Middle frontal gyrus (tissue), 1 donor: ENCODE measurements around the gene EIF4E.
"Not testable (repeated sequence)": the region's sequence is repeated elsewhere in the genome, so short reads cannot be mapped to it uniquely, and the experiment has no call there.

Experiments
- DNase-seq: peaks from one replicate; pipeline ENCODE4 v3.0.0-alpha.2; 2015; ENCODE audit warnings: low spot score; ENCODE audit errors: extremely low spot score

Gene EIF4E, protein sequence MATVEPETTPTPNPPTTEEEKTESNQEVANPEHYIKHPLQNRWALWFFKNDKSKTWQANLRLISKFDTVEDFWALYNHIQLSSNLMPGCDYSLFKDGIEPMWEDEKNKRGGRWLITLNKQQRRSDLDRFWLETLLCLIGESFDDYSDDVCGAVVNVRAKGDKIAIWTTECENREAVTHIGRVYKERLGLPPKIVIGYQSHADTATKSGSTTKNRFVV

GRCh38 chr4:98928505-98929340 is at the start of gene EIF4E:
TSS of gene EIF4E (minus strand) at chr4:98929133. CDS start at chr4:98929112, 21 bp downstream.
- peak; percentile 94 for DNase-seq

DNA sequence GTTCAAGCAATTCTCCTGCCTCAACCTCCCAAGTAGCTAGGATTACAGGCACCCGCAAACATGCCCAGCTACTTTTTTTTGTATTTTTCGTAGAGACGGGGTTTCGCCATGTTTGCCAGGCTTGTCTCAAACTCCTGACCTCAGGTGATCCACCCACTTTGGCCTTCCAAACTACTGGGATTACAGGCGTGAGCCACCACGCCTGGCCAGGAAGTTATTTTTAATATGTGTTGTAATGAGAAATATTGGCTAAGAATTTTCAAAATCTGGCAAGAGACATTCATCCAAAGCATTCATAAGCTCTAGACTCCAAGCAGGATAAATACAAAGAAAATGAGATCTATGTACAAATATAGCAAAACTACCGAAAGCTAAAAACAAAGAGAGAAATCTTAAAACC is 48.6 kb upstream of the EIF4E start:
- DNase-seq = no peak

- no peak for DNase-seq
Measured at GRCh38 chr4:98976716-98977115, 47.8 kb upstream of the EIF4E start.

DNA sequence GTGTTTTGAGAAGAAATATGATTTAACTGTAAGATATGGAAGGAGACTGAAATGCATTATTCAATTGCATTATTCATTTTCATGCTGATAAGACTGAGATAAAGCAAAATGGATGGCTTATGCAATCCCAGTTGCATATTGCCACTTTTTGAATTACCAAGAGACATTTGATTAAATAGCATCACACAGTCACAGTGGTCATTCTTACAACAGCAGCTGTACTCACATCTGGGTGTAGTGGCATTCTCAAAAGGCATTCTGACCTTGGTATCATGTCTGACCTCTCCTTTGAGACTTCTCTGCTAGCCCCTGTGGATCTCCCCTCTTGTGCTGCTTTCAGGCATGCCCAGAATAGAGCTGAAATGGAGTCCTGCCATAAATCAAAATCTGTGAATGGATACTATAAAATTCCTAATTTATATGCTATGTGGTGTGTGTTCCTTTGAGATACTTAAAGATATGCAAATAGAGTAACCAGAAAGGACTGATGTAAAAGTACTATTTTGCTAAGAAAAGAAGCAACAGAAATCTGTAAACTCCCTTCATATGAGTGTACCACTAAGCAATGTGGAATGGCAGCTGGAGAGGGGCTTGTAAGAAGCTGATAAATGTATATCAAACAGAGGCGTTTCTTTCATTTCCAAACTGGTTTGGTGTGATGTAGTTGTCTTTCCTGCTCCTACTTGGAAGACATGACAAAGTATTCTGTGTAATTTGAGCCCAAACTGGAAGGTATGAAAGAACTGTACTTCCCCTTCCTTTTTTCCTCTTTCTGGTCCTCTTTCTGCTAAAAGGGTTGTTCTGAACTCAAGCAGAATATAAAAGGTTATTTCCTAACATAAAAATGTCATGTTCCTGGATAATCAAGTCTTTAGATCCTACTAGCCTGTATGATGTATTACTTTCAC is 41.2 kb upstream of the EIF4E start:
- no peak for DNase-seq

DNA sequence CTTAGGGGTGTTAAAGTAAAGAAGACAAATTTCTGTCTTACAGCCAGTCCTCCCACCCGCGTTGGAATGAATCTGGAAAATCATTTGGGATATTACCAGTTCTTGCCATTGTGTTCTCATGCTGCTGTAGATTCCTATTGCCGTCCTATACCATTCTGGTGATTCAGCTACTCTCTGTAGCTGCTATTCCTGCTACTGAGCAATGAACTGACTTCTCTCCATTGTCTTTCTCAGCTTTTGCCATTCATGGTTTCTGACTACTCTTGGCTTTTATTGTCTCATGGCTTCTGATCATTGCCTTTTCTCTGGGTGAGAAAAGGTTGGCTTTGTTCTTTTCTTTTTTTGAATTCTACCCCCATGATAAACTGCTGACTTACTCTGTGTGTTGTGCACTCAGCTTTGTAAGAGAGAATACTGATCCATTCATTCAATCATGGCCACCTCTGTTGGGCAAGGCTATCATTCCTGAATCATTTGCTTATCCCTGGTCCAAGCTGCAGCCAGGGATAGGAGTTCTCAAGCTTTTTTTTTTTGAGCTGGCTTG is 38.9 kb upstream of the EIF4E start:
- DNase-seq = no peak

DNA sequence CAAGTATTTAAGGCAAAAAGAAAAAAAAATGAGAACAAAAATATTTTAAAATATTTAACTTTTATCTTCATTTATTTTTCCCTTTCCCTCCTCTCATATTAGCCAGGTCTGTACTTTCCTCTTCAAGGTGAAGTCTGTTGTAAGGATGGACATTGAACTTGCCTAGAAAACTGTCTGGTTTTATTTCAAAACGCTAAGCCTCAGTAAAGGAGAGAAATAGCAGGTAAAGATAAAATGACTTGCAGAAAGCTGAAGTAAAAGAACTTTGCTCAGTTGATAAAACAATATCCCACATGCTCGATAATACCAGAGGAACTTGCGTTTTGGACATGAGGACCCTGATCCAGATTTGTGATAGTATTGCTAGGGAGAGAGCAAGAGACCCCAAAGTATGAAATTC is 38.0 kb upstream of the EIF4E start:
- DNase-seq = no peak

- DNase-seq = no peak
Measured at GRCh38 chr4:98963538-98964433, 34.9 kb upstream of the EIF4E start.

GRCh38 chr4:98961770-98962169 is 32.8 kb upstream of the EIF4E start:
- DNase-seq = no peak

- DNase-seq = no peak
Measured at GRCh38 chr4:98959411-98959810, 30.5 kb upstream of the EIF4E start.

GRCh38 chr4:98958065-98958464 is 29.1 kb upstream of the EIF4E start:
- no peak for DNase-seq

- no peak for DNase-seq
Measured at GRCh38 chr4:98955229-98955628, 26.3 kb upstream of the EIF4E start.

DNA sequence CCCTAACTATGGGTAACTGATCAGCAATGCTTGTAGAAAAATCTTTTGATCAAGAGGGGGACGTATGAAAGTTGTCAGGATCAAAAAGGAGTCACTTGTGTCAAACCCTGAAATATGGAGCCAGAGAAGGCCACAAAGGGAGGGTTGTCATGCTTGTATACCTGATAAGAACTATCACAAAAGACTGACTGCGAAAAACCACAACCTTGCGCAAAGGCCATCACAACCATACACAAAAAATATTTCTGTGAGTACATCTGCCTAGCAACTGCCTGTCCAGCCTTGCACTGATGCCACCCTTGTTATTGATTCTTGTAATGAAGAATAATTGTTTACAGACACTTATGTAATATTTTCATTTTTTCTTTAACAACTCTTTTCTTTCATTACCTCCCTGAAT is 22.8 kb upstream of the EIF4E start:
- DNase-seq = no peak

DNA sequence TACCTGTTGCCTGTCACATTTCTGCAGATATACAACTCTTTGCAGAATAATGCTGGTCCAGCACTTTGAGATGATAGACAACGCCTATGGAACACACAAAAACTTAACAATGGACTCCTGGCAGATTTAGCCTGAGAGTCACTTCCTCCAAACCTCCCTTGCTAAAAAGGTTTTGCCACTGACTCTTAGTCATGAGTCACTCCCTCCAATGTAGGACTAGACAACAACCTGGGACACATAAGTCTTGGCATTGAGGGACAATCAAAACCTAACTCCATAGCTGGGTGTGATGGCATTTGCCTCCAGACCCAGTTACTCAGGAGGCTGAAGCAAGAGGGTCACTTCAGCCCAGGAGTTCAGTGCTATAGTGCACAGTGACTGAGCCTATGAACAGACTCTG is 22.0 kb upstream of the EIF4E start:
- no peak for DNase-seq

DNA sequence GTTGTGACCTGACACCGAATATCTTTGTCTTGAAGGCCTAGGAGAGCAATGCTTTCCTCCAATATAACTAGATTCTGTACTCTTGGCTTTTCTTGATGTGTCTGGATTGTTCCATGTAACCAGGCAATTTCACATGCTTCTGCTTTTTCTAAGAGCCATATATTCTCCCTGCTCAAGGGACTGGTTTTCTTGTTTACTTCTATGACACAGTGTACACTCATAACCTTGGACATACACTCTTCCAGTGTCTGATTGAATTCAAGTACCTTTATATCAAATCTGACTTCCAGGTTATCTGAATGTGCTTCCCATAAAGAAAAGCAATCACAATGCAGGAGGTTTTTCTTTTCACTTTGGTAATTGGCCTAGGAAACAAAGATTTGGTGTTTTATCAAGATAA is 17.4 kb upstream of the EIF4E start:
- no peak for DNase-seq

GRCh38 chr4:98945297-98945850 is 16.4 kb upstream of the EIF4E start:
- no peak for DNase-seq

DNA sequence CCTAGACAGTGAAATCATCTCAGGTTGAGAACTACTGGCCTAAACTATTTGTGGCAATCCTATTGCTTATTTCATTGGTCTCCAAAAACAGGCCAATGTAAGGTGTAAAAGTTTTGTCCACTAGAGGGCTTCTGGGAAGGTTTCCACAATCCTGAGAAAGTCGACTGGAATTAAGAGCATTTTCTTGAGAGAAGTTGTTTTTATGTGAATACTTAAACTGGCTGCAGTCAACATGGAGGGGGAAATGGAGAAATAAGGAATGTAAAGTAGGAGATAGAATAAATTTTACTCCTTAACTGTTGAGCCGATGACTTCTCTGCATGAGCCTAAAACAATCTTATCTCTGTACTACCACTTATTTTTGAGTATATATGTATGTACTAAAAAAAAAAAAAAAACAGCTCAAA is 11.0 kb upstream of the EIF4E start:
- DNase-seq = peak; percentile 58

GRCh38 chr4:98939438-98939837 is 10.5 kb upstream of the EIF4E start:
- no peak for DNase-seq

DNA sequence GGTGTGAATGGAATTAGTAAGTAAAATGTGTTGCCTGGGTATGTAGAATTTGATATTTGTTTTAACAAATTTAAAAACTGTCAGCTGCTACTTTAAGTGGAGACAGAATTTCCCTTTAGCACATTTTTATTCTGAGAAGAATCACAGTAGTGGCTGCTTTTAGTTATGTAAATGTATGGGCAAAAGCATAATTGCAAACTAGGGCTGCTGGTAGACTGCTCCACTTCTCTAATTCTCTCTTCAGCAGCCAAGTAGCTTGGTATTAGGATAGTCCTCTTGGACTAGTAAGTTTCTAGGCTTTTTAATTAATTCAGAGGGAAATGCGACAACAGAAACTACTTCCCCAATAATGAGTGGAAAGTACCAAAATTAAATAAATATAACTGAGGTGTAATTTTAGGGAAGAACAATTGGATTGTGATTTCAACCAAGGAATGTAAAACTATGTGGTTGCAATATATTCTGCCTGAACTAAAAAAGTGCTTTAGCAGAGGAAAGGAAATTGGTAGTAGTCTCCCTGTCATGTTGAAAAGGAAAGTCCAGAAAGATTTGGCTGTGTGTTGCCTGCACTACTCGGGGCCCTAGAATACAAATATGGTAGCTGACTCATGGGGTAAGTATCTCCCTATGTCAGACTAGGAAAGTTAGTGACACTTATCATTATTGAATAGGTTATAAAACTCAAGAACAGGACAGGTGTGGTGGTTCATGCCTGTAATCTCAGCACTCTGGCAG is 9.2 kb upstream of the EIF4E start:
- peak; percentile 12 for DNase-seq

DNA sequence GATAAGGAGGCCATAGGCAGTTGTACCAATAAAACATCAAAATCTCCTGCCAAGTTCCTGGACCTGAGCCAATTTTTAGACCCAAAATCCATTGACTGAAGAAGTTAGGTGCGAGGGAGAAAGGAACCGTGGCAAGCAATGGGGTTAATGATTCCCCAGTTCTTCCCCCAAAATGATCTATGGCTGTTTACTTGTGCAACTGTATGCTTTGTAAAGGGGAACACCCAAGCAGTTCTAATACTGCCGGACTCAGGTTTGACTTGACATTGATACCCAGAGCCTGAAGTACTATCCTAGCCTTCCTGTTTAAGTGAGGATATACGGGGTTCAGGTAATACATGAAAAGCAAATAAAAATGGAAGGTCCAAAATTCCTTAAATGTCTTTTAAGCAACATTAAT is 6.7 kb upstream of the EIF4E start:
- no peak for DNase-seq

DNA sequence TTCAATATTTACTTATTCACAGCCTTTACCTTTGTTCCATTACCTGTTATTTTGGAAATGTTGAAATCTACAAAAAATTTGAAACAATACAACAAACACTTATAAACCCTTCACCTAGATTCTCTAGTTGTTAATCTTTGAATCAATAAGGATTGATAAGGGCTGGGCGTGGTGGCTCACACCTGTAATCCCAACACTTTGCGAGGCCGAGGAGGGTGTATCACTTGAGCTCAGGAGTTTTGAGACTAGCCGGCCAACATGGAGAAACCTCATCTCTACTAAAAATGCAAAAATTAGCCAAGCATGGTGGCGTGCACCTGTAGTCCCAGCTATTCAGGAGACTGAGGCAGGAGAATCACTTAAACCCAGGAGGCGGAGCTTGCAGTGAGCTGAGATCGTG is 5.9 kb upstream of the EIF4E start:
- not testable (repeated sequence) for DNase-seq
